Endodermal cell (in vitro differentiated cells): ENCODE results near the gene COL4A1. TPM values are rescaled to one million over a fixed set of nuclear protein-coding genes. Genes with fewer than 3 reads are reported as not detected.

Experiments used
- DNase-seq: peaks from one replicate; pipeline ENCODE4 v3.0.0-alpha.2; 2017
- H3K27ac ChIP-seq: 2 replicates; pipeline ENCODE4 v1.5.1; 2013; ENCODE audit warnings: mild to moderate bottlenecking, low read depth, low read length, moderate library complexity
- H3K27me3 ChIP-seq: 2 replicates; pipeline ENCODE4 v1.6.1; 2013; ENCODE audit warnings: mild to moderate bottlenecking, low read length, moderate library complexity; ENCODE audit not compliant: insufficient read depth, control insufficient read depth, poor library complexity, severe bottlenecking
- H3K36me3 ChIP-seq: 2 replicates; pipeline ENCODE4 v1.7.0; 2013; ENCODE audit warnings: mild to moderate bottlenecking, low read length, moderate library complexity; ENCODE audit not compliant: control insufficient read depth, insufficient read depth
- H3K4me1 ChIP-seq: one replicate; pipeline ENCODE4 v1.7.0; 2013; ENCODE audit warnings: low read length; ENCODE audit not compliant: control insufficient read depth, insufficient read depth
- H3K4me3 ChIP-seq: 2 replicates; pipeline ENCODE4 v1.5.1; 2013; ENCODE audit warnings: mild to moderate bottlenecking, low read length, moderate library complexity
- H3K9ac ChIP-seq: 2 replicates; pipeline ENCODE4 v1.6.1; 2013; ENCODE audit warnings: mild to moderate bottlenecking, low read length, moderate library complexity; ENCODE audit not compliant: poor library complexity, severe bottlenecking; ENCODE audit errors: extremely low read depth
- H3K9me3 ChIP-seq: 2 replicates; pipeline ENCODE4 v1.6.1; 2013; ENCODE audit warnings: mild to moderate bottlenecking, low read length, moderate library complexity; ENCODE audit not compliant: control insufficient read depth
- H3K27ac Mint-ChIP-seq: 2 replicates; pipeline ENCODE4 v1.8.0; 2020; ENCODE audit warnings: mixed read lengths
- H3K27me3 Mint-ChIP-seq: 2 replicates; pipeline ENCODE4 v1.8.0; 2021; ENCODE audit warnings: mild to moderate bottlenecking, mixed read lengths; ENCODE audit not compliant: insufficient read depth
- H3K36me3 Mint-ChIP-seq: 2 replicates; pipeline ENCODE4 v1.8.0; 2020; ENCODE audit warnings: low read depth, mixed read lengths
- H3K4me1 Mint-ChIP-seq: 2 replicates; pipeline ENCODE4 v1.8.0; 2020; ENCODE audit warnings: mixed read lengths
- H3K4me3 Mint-ChIP-seq: 2 replicates; pipeline ENCODE4 v1.8.0; 2020; ENCODE audit warnings: mild to moderate bottlenecking, moderate library complexity, mixed read lengths
- H3K9me3 Mint-ChIP-seq: 2 replicates; pipeline ENCODE4 v1.8.0; 2020; ENCODE audit warnings: mild to moderate bottlenecking, mixed read lengths
- WGBS, 2 experiments: methylation state at CpG; one replicate each; pipeline versions ENCODE4 v1.1.5 to v1.1.7; 2013; ENCODE audit warnings: missing lambda C conversion rate in 2 of 2, mixed read lengths in 1 of 2; ENCODE audit not compliant: insufficient coverage in 1 of 2, insufficient read length in 1 of 2; 5-methylcytosine and 5-hydroxymethylcytosine counted together
- total RNA-seq, 2 donors: library from RNA; stranded (reverse); fragmentation: NEBNext Ultra II Directional in 1 of 2; extraction: Animal tissue kit (Norgen Biotek cat#: 25700) in 1 of 2; gene quantifications; 2 replicates in 1 of 2; 3 replicates in 1 of 2; pipeline ENCODE4 v1.2.1, GENCODE V29; 2021
- TF ChIP-seq, protein P1 (sequence below): fragments of 200-600 bp; sonication (generic); conservative IDR thresholded peaks from 2 replicates; pipeline ENCODE4 v1.5.0; 2021; ENCODE audit warnings: antibody characterized with exemption, mild to moderate bottlenecking

Gene COL4A1
- total RNA-seq, 2 donors from 2014 or later = 702 to 764 TPM

DNA sequence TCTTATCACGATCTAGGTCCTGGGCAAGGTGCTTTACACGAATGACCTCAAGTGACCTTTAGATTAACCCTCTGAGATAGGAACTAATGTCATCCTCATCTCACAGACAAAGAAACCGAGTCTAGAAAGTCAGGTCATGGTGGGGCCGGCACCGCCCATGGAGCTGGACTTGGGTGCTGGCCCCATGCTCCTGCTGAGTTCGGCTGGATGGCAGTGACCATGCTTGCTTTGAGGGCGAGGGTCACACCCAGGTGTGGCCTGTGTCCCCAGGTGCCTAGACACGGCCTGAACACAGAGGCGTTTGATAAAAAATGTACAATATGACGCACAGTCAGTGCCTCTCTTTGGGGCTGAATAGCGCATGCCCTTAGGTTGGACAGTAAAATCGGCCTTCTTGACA is 26.9 kb upstream of the COL4A1 start:
- Mint-ChIP-seq H3K4me1 (peaks cover 52% of the 10 kb centered on the region), H3K9me3 (no peaks in the 10 kb centered on the region), H3K27ac (no peak overlapping the region), H3K36me3 (peaks cover 68% of the 10 kb centered on the region), H3K27me3 (no peaks in the 10 kb centered on the region), H3K4me3 (no peak overlapping the region)
- TF ChIP-seq, protein P1, sequence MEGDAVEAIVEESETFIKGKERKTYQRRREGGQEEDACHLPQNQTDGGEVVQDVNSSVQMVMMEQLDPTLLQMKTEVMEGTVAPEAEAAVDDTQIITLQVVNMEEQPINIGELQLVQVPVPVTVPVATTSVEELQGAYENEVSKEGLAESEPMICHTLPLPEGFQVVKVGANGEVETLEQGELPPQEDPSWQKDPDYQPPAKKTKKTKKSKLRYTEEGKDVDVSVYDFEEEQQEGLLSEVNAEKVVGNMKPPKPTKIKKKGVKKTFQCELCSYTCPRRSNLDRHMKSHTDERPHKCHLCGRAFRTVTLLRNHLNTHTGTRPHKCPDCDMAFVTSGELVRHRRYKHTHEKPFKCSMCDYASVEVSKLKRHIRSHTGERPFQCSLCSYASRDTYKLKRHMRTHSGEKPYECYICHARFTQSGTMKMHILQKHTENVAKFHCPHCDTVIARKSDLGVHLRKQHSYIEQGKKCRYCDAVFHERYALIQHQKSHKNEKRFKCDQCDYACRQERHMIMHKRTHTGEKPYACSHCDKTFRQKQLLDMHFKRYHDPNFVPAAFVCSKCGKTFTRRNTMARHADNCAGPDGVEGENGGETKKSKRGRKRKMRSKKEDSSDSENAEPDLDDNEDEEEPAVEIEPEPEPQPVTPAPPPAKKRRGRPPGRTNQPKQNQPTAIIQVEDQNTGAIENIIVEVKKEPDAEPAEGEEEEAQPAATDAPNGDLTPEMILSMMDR = no peak
- H3K9me3 ChIP-seq = no peaks in the 10 kb centered on the region
- peaks cover 24% of the 10 kb centered on the region for H3K4me1 ChIP-seq
- 83 to 88% methylated on average over 10 to 12 of the region's 12 CpGs for WGBS, 2 experiments
- peaks cover 81% of the 10 kb centered on the region for H3K36me3 ChIP-seq
- no peaks in the 10 kb centered on the region for H3K27me3 ChIP-seq
- DNase-seq = no peak
- no peak overlapping the region for H3K4me3 ChIP-seq
- no peak overlapping the region for H3K9ac ChIP-seq
- no peak overlapping the region for H3K27ac ChIP-seq

DNA sequence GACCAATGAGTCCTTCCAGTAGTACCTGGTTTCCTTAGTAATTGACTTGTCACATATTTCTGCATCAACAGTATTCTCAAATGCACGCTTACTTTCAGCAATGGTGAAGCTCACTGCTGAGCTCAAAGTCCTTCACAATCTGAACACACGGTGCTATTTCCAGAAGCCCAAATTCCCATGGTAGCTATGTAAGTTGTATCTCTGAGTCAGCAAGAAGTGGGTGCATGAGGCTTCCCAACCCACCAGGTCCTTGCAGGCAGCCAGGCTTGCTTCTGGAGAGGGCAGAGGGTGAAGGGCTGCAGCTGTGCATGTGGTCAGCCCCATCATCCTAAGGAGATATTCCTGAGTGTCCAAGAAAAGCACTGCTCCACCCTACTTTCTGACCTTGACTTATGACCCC is 25.8 kb upstream of the COL4A1 start:
- peaks cover 74% of the 10 kb centered on the region for H3K36me3 Mint-ChIP-seq
- H3K4me1 Mint-ChIP-seq = peaks cover 50% of the 10 kb centered on the region
- Histone ChIP-seq H3K4me1 (peaks cover 15% of the 10 kb centered on the region), H3K4me3 (no peak overlapping the region), H3K27ac (no peak overlapping the region), H3K36me3 (peaks cover 90% of the 10 kb centered on the region), H3K27me3 (no peaks in the 10 kb centered on the region), H3K9me3 (no peaks in the 10 kb centered on the region), H3K9ac (no peak overlapping the region)
- H3K27me3 Mint-ChIP-seq = no peaks in the 10 kb centered on the region
- no peak overlapping the region for H3K27ac Mint-ChIP-seq
- H3K4me3 Mint-ChIP-seq = no peak overlapping the region
- TF ChIP-seq, protein P1 = no peak
- WGBS, 2 experiments = 98 to 100% methylated on average over 1 to 2 of the region's 2 CpGs
- no peak for DNase-seq
- H3K9me3 Mint-ChIP-seq = no peaks in the 10 kb centered on the region

DNA sequence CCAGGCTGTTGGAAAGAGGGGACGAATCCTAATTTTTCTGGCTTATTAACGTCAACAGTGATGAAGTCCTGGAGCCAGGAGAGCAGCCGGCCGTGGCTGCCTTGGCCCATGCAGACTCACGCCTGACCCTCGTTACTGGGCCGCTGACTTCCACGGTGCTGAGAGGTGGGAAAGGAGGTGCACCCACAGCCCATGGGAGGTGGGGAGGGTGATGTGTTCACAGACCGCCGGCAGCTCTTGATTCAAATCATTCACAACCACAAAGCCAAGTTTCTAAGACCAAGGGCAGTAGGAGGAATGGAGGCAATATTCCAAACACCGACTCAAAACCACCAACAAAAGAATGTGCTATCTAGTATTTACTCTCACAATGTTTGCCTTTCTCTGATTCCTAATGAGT is 24.4 kb upstream of the COL4A1 start:
- Mint-ChIP-seq H3K27me3 (no peaks in the 10 kb centered on the region), H3K36me3 (peaks cover 74% of the 10 kb centered on the region), H3K4me1 (peaks cover 52% of the 10 kb centered on the region), H3K4me3 (no peak overlapping the region), H3K27ac (peak overlapping the region; percentile 78), H3K9me3 (no peaks in the 10 kb centered on the region)
- peaks cover 8% of the 10 kb centered on the region for H3K4me1 ChIP-seq
- peaks cover 89% of the 10 kb centered on the region for H3K36me3 ChIP-seq
- TF ChIP-seq, protein P1 = no peak
- DNase-seq = no peak
- 83 to 95% methylated on average over 2 to 9 of the region's 11 CpGs for WGBS, 2 experiments
- H3K9ac ChIP-seq = no peak overlapping the region
- H3K27me3 ChIP-seq = no peaks in the 10 kb centered on the region
- H3K9me3 ChIP-seq = no peaks in the 10 kb centered on the region
- H3K27ac ChIP-seq = no peak overlapping the region
- H3K4me3 ChIP-seq = no peak overlapping the region
